Smooth muscle cell (in vitro differentiated cells): ENCODE data around the gene OPCML. TPM values are rescaled to one million over a fixed set of nuclear protein-coding genes. Genes with fewer than 3 reads are reported as not detected.

ENCODE experiments used
- DNase-seq: peaks from one replicate; lab custom pipeline; 2025; ENCODE audit not compliant: unreplicated experiment; lab: John Stamatoyannopoulos, UW
- H2AFZ ChIP-seq: fragments of 200-600 bp; sonication (generic); 2 replicates; pipeline ENCODE4 v1.6.0; 2016; ENCODE audit warnings: antibody characterized with exemption, low read depth, mild to moderate bottlenecking
- H3F3A ChIP-seq: fragments of 200-600 bp; sonication (generic); 2 replicates; pipeline ENCODE4 v1.6.0; 2017; ENCODE audit warnings: antibody characterized with exemption, low read depth
- H3K27ac ChIP-seq: fragments of 200-600 bp; sonication (generic); 2 replicates; pipeline ENCODE4 v1.5.1; 2016; ENCODE audit warnings: low read depth, mild to moderate bottlenecking
- H3K27me3 ChIP-seq: fragments of 200-600 bp; sonication (generic); 2 replicates; pipeline ENCODE4 v1.6.1; 2016; ENCODE audit warnings: low read depth, mild to moderate bottlenecking
- H3K36me3 ChIP-seq: fragments of 200-600 bp; sonication (generic); 2 replicates; pipeline ENCODE4 v1.5.1; 2016; ENCODE audit warnings: low read depth
- H3K4me1 ChIP-seq: fragments of 200-600 bp; sonication (generic); 2 replicates; pipeline ENCODE4 v1.5.1; 2016; ENCODE audit warnings: low read depth
- H3K4me2 ChIP-seq: fragments of 200-600 bp; sonication (generic); 2 replicates; pipeline ENCODE4 v1.6.0; 2016; ENCODE audit warnings: mild to moderate bottlenecking
- H3K4me3 ChIP-seq: fragments of 200-600 bp; sonication (generic); 2 replicates; pipeline ENCODE4 v1.5.1; 2016; ENCODE audit warnings: mild to moderate bottlenecking
- H3K79me2 ChIP-seq: fragments of 200-600 bp; sonication (generic); 2 replicates; pipeline ENCODE4 v1.6.0; 2016; ENCODE audit warnings: low read depth, mild to moderate bottlenecking
- H3K9ac ChIP-seq: fragments of 200-600 bp; sonication (generic); 2 replicates; pipeline ENCODE4 v1.6.0; 2016; ENCODE audit warnings: low read depth
- H3K9me3 ChIP-seq: fragments of 200-600 bp; sonication (generic); replicated peaks from 2 replicates; pipeline ENCODE4 v1.5.1; 2016; ENCODE audit warnings: low read depth
- H4K20me1 ChIP-seq: fragments of 200-600 bp; sonication (generic); 2 replicates; pipeline ENCODE4 v1.6.0; 2016; ENCODE audit warnings: low read depth
- CTCF ChIP-seq: fragments of 200-600 bp; sonication (generic); IDR thresholded peaks from 2 replicates; pipeline ENCODE4 v1.5.1; 2017; ENCODE audit warnings: borderline replicate concordance, mild to moderate bottlenecking, antibody characterized with exemption; ENCODE audit not compliant: insufficient read depth, poor library complexity, severe bottlenecking
- WGBS: methylation state at CpG from one replicate; pipeline ENCODE4 v1.1.7; 2016; ENCODE audit warnings: low lambda C conversion rate; 5-methylcytosine and 5-hydroxymethylcytosine counted together
- polyA plus RNA-seq: library from polyadenylated mRNA; unstranded; fragments of >200 nt; fragmentation: Nextera tagmentation; extraction: Ambion mirVana; gene quantifications from 2 replicates; pipeline ENCODE4 v1.2.1, GENCODE V29; 2016
- total RNA-seq: library from RNA; depleted of rRNA; stranded (reverse); fragments of >200 nt; gene quantifications from 2 replicates; pipeline ENCODE4 v1.2.3, GENCODE V29; 2014

The OPCML gene
- total and polyA plus RNA-seq, 2 experiments from 2014 or later: 0.42 to 0.58 TPM

- Histone ChIP-seq H3K27ac (no peak overlapping the region), H3K9me3 (no peaks in the 10 kb centered on the region), H3K4me3 (no peak overlapping the region), H3K36me3 (no peaks in the 10 kb centered on the region), H4K20me1 (no peaks in the 10 kb centered on the region), H3F3A (no peaks in the 10 kb centered on the region), H2AFZ (no peak overlapping the region), H3K79me2 (no peaks in the 10 kb centered on the region), H3K4me2 (no peak overlapping the region), H3K27me3 (peaks cover 16% of the 10 kb centered on the region), H3K4me1 (no peaks in the 10 kb centered on the region), H3K9ac (no peak overlapping the region)
- TF ChIP-seq CTCF: no peak
- no peak for DNase-seq
- WGBS: 59% methylated on average over 3 of the region's 3 CpGs
Observed at GRCh38 chr11:132639403-132639802, 892.9 kb downstream of the OPCML start.

DNA sequence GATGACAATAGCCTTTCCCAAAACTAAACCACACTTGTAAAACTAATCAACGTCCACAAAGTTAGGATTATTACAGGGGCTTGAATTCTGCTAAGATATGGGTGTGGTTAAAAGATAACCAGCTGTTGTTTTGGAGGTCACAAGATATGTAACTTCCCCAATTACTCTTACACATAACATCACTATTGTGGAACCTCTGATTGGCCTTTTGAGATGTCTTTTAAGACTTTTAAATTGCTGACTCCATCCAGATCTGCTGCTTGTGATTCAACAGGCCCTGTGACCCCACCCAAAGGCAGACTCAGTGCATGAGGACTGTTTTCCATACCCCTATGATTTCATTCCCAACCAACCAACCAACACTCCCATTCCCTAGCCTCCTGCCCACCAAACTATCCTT lies 893.9 kb downstream of the OPCML start:
- H2AFZ ChIP-seq: no peak overlapping the region
- no peaks in the 10 kb centered on the region for H3K9me3 ChIP-seq
- TF ChIP-seq CTCF: no peak
- H3K79me2 ChIP-seq: no peaks in the 10 kb centered on the region
- WGBS: 54% methylated on average over 1 of the region's 1 CpG
- no peak overlapping the region for H3K4me2 ChIP-seq
- H3K36me3 ChIP-seq: no peaks in the 10 kb centered on the region
- no peaks in the 10 kb centered on the region for H3F3A ChIP-seq
- no peak overlapping the region for H3K4me3 ChIP-seq
- H4K20me1 ChIP-seq: no peaks in the 10 kb centered on the region
- H3K4me1 ChIP-seq: no peaks in the 10 kb centered on the region
- no peak overlapping the region for H3K9ac ChIP-seq
- no peak for DNase-seq
- H3K27me3 ChIP-seq: peaks cover 9% of the 10 kb centered on the region
- peak overlapping the region; percentile 37 for H3K27ac ChIP-seq

DNA sequence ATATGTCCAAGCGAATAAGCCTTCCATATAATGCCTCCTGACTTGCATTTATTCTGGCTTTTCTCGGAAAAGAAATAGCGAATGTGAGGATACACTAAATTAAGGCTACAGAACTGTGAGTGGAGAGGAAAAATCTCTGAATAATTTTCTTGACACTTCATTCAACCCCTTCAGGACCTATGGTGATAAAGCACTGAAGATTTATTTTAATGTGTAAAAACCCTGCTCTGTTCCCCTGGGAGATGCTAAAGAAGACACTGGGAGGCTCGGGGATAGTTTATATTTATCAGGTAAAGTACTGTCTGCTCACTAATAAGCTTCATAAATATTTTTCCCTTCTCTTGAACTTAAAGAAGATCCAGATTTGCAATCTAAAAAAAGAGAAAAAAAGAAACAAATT lies 895.8 kb downstream of the OPCML start:
- Histone ChIP-seq H4K20me1 (no peaks in the 10 kb centered on the region), H3K79me2 (no peaks in the 10 kb centered on the region), H2AFZ (no peak overlapping the region), H3K27ac (no peak overlapping the region), H3K9me3 (no peaks in the 10 kb centered on the region), H3F3A (no peaks in the 10 kb centered on the region), H3K36me3 (no peaks in the 10 kb centered on the region), H3K4me2 (no peak overlapping the region), H3K27me3 (no peaks in the 10 kb centered on the region), H3K4me3 (no peak overlapping the region), H3K9ac (no peak overlapping the region), H3K4me1 (no peaks in the 10 kb centered on the region)
- no peak for DNase-seq
- WGBS: 89% methylated on average over 4 of the region's 4 CpGs
- TF ChIP-seq CTCF: no peak

DNA sequence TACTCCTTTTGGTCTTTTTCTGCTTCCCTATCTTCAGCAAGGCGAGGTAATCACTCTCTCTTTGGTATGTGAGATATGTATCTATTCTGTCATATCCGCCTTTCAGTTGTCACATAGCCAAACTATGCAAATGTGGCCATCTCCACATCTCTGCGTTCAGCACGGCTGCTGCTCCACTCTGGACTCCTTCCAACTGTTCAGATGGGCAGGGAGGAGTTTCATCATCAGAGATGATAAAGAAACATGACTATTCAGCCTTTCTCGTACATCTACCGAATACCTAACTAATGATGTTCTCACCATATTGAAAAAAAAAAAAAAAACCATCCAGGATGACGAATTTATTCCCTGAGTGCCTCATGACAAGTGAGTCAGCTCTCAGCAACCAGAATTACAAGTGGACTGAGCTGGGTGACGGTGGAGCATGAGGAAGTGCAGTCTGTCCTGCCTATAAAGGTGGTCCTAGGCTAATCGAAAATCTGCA lies 899.6 kb downstream of the OPCML start:
- Histone ChIP-seq H3K4me3 (no peak overlapping the region), H3K27me3 (no peaks in the 10 kb centered on the region), H3K4me2 (peak overlapping the region; percentile 27), H3K79me2 (no peaks in the 10 kb centered on the region), H3K27ac (peak overlapping the region; percentile 88), H3K4me1 (no peaks in the 10 kb centered on the region), H3K9ac (peak overlapping the region; percentile 71), H3K9me3 (no peaks in the 10 kb centered on the region), H3F3A (no peaks in the 10 kb centered on the region), H4K20me1 (no peaks in the 10 kb centered on the region), H2AFZ (no peak overlapping the region), H3K36me3 (no peaks in the 10 kb centered on the region)
- WGBS: 41% methylated on average over 9 of the region's 9 CpGs
- TF ChIP-seq CTCF: no peak
- no peak for DNase-seq
